Esophagus (tissue), 2 donors: ENCODE data around the gene FBXL15. TPM values are rescaled to one million over a fixed set of nuclear protein-coding genes. Genes with fewer than 3 reads are reported as not detected.

Experiments used
- H3K27ac ChIP-seq, 2 donors: one replicate each; pipeline ENCODE4 v1.5.1; 2013; ENCODE audit warnings: low read depth in 2 of 2, mild to moderate bottlenecking in 2 of 2, inconsistent platforms in 1 of 2, low read length in 1 of 2, moderate library complexity in 1 of 2
- H3K27me3 ChIP-seq, 2 donors: one replicate each; pipeline ENCODE4 v1.6.1; 2013; ENCODE audit warnings: low read length in 2 of 2, control low read depth in 1 of 2, mild to moderate bottlenecking in 1 of 2; ENCODE audit not compliant: insufficient read depth in 2 of 2, control insufficient read depth in 1 of 2
- H3K36me3 ChIP-seq, 2 donors: one replicate each; pipeline ENCODE4 v1.6.1; 2013; ENCODE audit warnings: low read length in 1 of 2; ENCODE audit not compliant: control insufficient read depth in 2 of 2, insufficient read depth in 2 of 2
- H3K4me1 ChIP-seq, 2 donors: one replicate each; pipeline ENCODE4 v1.6.1; 2013; ENCODE audit warnings: low read length in 1 of 2; ENCODE audit not compliant: control insufficient read depth in 2 of 2, insufficient read depth in 2 of 2
- H3K4me3 ChIP-seq, 2 donors: one replicate each; pipeline ENCODE4 v1.5.1; 2013; ENCODE audit warnings: low read length in 2 of 2, mild to moderate bottlenecking in 2 of 2, low read depth in 1 of 2, moderate library complexity in 1 of 2
- H3K9me3 ChIP-seq, 2 donors: one replicate each; pipeline ENCODE4 v1.6.1; 2013; ENCODE audit warnings: mild to moderate bottlenecking in 2 of 2, low read depth in 1 of 2, low read length in 1 of 2, moderate library complexity in 1 of 2; ENCODE audit not compliant: control insufficient read depth in 2 of 2, insufficient read depth in 1 of 2
- WGBS, 2 donors: extraction: QIAGEN DNeasy Blood & Tissue Kit; methylation state at CpG; one replicate each; pipeline ENCODE4 v1.1.7; 2013; 5-methylcytosine and 5-hydroxymethylcytosine counted together
- polyA plus RNA-seq, 2 donors: library from polyadenylated mRNA; stranded (reverse); fragments of 200-250 nt; gene quantifications; one replicate each; pipeline ENCODE4 v1.2.3, GENCODE V29; 2013
- donor health status: healthy with polysubstance abuse.
- donor health status: Bipolar disorder and iron deficiency.

Gene FBXL15
- polyA plus RNA-seq, 2 donors = 6.3 to 15.2 TPM

DNA sequence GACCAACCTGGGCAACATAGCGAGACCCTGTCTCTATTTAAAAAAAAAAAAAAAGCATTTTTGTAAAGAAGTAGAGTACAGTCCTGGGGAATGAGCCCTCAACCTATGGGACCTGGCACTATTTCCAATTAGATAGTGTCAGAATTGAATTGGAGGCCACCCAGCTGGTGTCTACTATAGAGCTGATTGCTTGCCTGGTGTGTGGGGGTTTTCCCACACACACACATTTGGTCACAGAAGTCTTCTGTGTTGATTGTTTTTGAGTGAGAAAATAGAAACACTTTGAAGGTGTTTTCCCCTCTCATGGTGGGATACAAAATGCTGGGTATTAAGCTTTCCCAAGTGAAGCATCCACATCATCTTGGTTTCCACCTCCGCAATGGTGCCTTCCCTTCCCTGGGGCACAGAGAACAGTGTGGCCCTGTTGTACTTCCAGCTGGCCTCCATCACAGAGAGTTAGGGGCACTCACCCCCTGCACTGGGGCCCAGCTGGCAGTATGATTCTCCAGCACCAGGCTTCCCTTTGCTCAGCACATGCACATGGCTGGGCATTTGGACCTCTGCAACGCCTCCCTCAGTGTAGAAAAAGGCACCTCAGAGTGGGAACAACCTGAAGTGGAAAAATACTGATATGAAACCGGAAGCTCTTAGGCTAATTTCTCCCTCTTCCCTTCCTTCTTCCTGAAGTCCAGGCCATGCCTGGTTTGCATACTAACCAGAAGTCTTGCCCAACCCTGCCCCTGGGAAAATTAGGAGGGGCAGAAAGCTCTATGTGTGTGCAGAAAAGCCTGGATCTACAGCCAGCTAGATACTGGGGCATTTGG, 35.8 kb upstream of the FBXL15 start:
- no peaks in the 10 kb centered on the region for H3K9me3 ChIP-seq
- WGBS, 2 donors = 62 to 69% methylated on average over 4 of the region's 4 CpGs
- no peaks in the 10 kb centered on the region for H3K4me1 ChIP-seq
- H3K27me3 ChIP-seq = no peaks in the 10 kb centered on the region
- no peak overlapping the region for H3K4me3 ChIP-seq
- peak overlapping the region in 1 of 2 donors; percentile 30 for H3K27ac ChIP-seq
- peaks cover 11 to 21% of the 10 kb centered on the region in 2 donors for H3K36me3 ChIP-seq

DNA sequence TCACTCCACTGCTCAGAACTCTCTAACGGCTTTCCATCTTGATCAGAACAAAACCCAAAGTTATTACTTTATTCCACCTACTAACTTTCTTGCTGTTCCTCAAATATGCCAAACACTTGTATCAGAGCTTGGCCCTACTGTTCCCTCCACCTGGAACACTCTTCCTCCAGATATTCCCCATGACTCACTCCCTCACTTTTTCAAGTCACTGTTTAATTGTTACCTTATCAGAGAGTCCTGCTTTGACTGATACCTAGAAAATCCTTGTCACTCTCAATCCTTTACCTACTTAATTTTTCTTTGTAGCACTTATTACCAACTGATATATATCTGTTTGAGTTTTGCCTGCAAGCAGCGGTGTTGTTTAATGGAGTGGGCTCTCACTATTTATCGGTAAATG, 30.7 kb upstream of the FBXL15 start:
- Histone ChIP-seq H3K9me3 (no peaks in the 10 kb centered on the region), H3K4me1 (peaks cover 0 to 4% of the 10 kb centered on the region in 2 donors), H3K27ac (no peak overlapping the region), H3K4me3 (no peak overlapping the region), H3K36me3 (no peaks in the 10 kb centered on the region), H3K27me3 (no peaks in the 10 kb centered on the region)
- 88% methylated on average over 3 of the region's 3 CpGs for WGBS, 2 donors

DNA sequence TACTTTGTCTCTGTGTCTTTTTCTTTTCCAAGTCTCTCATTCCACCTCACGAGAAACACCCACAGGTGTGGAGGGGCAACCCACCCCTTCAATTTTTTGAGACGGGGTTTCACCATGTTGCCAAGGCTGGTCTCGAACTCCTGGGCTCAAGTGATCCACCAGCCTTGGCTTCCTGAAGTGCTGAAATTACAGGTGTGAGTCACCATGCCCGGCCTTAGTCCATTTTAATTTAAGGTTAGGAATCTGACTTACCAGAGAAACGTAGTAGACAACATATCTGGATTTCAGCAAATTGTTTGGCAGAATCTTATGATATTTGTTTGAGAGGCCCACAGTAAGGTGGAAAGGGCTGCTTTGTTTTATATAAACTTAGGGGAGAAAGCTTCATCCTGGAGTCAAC, 28.3 kb upstream of the FBXL15 start:
- H3K4me3 ChIP-seq = no peak overlapping the region
- WGBS, 2 donors = 82 to 85% methylated on average over 5 of the region's 5 CpGs
- H3K4me1 ChIP-seq = peaks cover 7 to 12% of the 10 kb centered on the region in 2 donors
- no peaks in the 10 kb centered on the region for H3K36me3 ChIP-seq
- no peaks in the 10 kb centered on the region for H3K27me3 ChIP-seq
- H3K9me3 ChIP-seq = no peaks in the 10 kb centered on the region
- H3K27ac ChIP-seq = no peak overlapping the region

DNA sequence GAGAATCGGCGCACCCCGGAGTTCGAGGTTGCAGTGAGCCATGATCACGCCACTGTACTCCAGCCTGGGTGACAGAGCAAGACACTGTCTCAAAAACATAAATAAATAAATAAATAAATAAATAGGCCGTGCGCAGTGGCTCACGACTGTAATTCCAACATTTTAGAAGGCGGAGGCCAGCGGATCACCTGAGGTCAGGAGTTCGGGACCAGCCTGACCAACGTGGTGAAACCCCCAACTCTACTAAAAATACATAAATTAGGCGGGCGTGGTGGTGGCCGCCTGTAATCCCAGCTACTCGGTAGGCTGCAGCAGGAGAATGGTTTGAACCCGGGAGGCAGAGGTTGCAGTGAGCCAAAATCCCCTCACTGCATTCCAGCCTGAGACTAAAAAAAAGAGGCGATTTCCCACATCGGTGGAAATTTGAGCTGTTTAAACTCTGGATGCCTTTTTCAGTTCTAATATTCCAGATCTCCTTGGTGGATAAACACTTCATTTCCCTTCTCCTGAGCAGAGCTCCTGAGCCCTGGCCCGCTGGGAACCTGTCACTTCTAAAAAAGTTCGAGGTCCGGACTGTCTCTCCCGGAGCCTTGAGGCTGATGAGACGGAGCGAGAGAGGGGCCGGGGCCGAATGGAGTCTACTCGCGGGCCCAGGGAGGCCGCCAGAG, 27.1 kb upstream of the FBXL15 start:
- H3K36me3 ChIP-seq = no peaks in the 10 kb centered on the region
- no peaks in the 10 kb centered on the region for H3K9me3 ChIP-seq
- no peaks in the 10 kb centered on the region for H3K27me3 ChIP-seq
- H3K27ac ChIP-seq = peak overlapping the region; percentile 99
- peaks cover 7 to 12% of the 10 kb centered on the region in 2 donors for H3K4me1 ChIP-seq
- WGBS, 2 donors = 30 to 32% methylated on average over 30 of the region's 30 CpGs
- H3K4me3 ChIP-seq = peak overlapping the region; percentile 71 to 79

DNA sequence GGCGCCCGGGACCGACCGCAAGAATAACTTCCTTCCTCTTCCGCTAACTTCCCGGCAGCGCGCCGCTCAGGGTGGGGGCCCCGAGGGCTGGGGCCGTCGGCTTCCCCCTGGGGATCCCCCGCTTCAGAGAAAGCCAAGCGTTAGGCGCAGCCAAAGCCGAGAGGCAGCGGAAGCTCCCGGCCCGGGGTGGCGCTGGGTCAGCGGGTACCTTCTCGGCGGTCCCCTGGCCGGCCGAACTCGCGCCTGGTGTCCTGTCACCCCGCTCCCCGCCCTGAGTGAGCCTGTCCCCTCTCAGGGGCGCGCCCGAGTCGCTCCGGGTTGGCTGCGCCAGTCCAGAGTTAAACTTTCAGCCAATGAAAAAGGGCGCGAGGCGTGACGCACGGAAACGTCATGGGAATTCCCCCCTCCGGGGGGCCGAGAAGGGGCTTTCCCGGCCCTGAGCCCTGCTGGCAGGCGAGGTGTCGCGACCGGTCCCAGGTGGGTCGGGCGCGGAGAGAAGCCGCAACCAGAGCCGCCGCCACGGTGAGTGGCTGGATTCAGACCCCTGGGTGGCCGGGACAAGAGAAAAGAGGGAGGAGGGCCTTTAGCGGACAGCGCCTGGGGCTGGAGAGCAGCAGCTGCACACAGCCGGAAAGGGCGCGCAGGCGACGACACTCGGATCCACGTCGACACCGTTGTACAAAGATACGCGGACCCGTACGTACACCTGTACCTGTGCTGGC, 26.4 kb upstream of the FBXL15 start:
- 1% methylated on average over 67 to 71 of the region's 71 CpGs for WGBS, 2 donors

DNA sequence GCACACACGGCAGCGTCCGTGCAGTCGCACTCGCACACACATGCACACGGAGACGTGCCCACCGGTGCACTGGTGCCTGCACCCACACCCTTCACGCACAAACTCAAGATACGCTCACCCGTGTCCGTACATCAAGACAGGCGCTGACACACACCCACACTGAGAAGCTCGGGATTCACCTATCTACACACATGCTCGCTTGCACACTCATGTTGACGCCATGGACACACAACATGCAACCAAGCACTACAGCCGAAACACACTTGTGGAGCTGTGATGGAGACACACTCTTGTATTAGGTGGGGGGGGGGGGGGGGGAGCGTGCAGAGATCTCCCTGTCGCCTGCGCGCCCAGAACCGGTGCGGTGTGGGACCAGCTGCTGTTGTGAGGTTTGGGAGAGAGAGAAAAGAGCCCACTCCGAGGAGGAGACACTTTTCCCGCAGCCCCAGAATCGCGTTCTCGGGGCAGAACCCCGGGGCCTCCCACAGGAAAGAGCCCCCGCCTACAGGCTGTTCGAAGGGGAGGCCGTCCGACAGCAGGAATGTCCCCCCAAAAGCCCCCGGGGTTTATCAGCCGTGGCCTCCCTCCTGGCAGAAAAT, 25.7 kb upstream of the FBXL15 start:
- peaks cover 7 to 14% of the 10 kb centered on the region in 2 donors for H3K4me1 ChIP-seq
- peak overlapping the region; percentile 71 to 79 for H3K4me3 ChIP-seq
- H3K27me3 ChIP-seq = no peaks in the 10 kb centered on the region
- H3K9me3 ChIP-seq = no peaks in the 10 kb centered on the region
- peak overlapping the region; percentile 99 for H3K27ac ChIP-seq
- 0% methylated on average over 34 to 35 of the region's 35 CpGs for WGBS, 2 donors
- H3K36me3 ChIP-seq = no peaks in the 10 kb centered on the region

More for the DNA sequence above, 26.4 kb upstream of the FBXL15 start:
- no peaks in the 10 kb centered on the region for H3K27me3 ChIP-seq
- H3K9me3 ChIP-seq = no peaks in the 10 kb centered on the region
- H3K4me3 ChIP-seq = peak overlapping the region; percentile 71 to 79
- H3K4me1 ChIP-seq = peaks cover 7 to 12% of the 10 kb centered on the region in 2 donors
- peak overlapping the region; percentile 99 for H3K27ac ChIP-seq
- no peaks in the 10 kb centered on the region for H3K36me3 ChIP-seq

DNA sequence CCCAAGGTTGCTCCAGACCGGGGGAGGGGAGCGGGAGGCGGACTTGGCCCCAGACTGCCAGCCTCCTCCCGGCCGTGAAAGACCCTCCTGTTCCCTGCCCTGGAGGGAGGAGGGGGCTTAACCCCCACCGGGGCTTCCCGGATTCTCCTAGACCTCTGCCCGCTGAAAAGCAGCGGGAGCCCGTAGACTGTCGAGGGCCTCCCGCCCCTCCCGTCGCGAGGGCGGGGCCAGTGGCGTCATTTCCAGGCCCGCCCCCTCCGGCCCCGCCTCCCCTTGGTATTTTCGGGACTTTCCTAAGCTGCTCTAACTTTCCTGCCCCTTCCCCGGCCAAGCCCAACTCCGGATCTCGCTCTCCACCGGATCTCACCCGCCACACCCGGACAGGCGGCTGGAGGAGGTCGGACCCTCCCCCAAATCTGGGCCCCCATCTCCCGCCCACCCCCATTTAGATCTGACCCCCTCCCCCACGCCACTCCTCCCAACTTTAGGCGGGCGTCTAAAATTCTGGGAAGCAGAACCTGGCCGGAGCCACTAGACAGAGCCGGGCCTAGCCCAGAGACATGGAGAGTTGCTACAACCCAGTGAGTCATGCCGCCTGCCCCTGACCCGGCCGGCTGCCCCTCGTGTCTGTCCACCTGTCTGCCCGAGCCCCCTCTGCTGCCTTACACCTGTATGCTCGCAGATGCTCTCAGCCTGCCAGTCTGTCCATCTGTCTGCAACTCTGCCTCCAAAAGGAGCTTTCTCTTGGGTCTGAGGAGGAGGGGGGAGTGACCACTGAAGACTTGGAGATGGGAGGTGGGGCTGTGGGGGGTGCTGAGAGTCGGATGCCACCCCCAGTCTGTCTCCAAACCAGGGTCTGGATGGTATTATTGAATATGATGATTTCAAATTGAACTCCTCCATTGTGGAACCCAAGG, 25.0 kb upstream of the FBXL15 start, which contains the start of gene NFKB2:
TSS of gene NFKB2 (plus strand) at position 306 of the 917 bp plus-strand sequence. CDS start at position 561, 255 bp downstream.
- H3K27me3 ChIP-seq = no peaks in the 10 kb centered on the region
- peaks cover 7 to 18% of the 10 kb centered on the region in 2 donors for H3K4me1 ChIP-seq
- 1% methylated on average over 37 to 42 of the region's 42 CpGs for WGBS, 2 donors
- H3K27ac ChIP-seq = peak within 1 kb of the TSS; percentile 99
- no peaks in the 10 kb centered on the region for H3K9me3 ChIP-seq
- H3K4me3 ChIP-seq = peak within 1 kb of the TSS; percentile 71 to 79
- peaks cover 0 to 4% of the 10 kb centered on the region in 2 donors for H3K36me3 ChIP-seq

DNA sequence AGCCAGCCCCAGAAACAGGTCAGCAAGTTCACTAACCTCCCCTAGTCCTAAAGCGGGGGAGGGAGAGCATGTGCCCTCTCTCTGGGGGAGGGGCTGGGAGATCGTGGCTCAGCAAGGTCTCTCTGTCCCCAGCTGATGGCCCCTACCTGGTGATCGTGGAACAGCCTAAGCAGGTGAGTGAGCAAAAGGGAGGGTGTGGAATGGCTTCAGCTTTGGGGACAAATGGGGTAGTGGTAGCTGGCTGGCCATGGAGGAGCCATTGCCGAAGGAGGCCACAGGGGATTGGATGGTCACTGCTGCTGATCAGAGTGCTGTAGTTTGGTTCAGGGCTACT, 24.4 kb upstream of the FBXL15 start:
- Histone ChIP-seq H3K27me3 (no peaks in the 10 kb centered on the region), H3K27ac (peak overlapping the region; percentile 78 to 99), H3K36me3 (peaks cover 0 to 10% of the 10 kb centered on the region in 2 donors), H3K4me3 (peak overlapping the region; percentile 63 to 71), H3K4me1 (peaks cover 7 to 18% of the 10 kb centered on the region in 2 donors), H3K9me3 (no peaks in the 10 kb centered on the region)
- WGBS, 2 donors = 31 to 40% methylated on average over 4 of the region's 4 CpGs
